DOHH2 (cell line): ENCODE measurements around the gene EML3.

Experiments
- CTCF ChIP-seq: fragments of 200-600 bp; sonication (generic); IDR thresholded peaks from one replicate; pipeline ENCODE4 v1.5.1; 2014; ENCODE audit warnings: antibody characterized with exemption, mild to moderate bottlenecking, low read depth, low read length; ENCODE audit not compliant: poor library complexity, severe bottlenecking
- EZH2phosphoT487 ChIP-seq: fragments of 200-600 bp; sonication (generic); IDR thresholded peaks from 2 replicates; pipeline ENCODE4 v1.6.1; 2017; ENCODE audit warnings: borderline replicate concordance, mild to moderate bottlenecking, antibody characterized with exemption, low read length, moderate library complexity, mixed read lengths

- TF ChIP-seq CTCF (no peak), EZH2phosphoT487 (no peak)
Observed at GRCh38 chr11:62556875-62557631, 55.5 kb downstream of the EML3 start.
